Measurements from ENCODE around the gene FMR1NB.

Gene FMR1NB

DNA sequence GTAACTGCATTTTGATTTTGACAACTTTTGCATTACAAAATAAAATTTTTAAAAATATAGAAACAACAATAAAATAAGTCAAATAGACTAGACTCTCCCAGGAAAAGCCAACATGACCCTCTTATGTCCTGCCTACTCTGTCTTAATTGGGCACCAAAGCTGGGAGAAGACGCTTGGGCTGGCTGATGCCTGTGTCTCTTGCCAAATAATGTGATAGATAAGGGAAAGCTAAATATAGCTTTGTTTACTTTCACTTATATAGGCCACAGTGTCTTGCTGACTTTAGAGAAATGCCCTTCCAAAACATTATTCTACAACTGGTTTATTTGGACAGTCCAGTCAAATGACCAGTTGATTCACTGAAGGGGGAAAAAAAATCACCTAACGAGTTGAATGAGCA is 54.2 kb downstream of the FMR1NB start:
- no peaks in the 10 kb centered on the region for H3K4me1 Mint-ChIP-seq (ENCODE audit: low read depth)

DNA sequence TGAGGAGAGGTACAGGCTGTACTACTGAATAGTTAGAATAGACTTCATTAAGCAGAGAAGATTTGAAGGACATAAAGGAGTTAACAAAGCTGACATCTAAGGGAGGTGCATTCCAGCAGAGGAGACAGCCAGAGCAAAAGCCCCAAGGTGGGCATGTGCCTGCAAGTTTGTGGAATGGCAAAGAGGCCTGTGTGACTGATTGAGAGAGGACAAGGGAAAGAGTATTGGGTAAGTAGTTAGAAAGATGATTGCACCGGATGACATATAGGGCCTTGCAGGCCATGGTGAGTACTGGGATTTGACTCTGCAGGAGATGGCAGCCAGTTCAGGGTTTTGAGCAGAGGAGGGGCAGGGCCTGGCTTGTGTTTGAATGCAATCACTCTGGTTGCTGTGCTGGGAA is 55.9 kb downstream of the FMR1NB start:
- H3K27ac Mint-ChIP-seq = no peak overlapping the region
- no peaks in the 10 kb centered on the region for H3K4me1 Mint-ChIP-seq (ENCODE audit: low read depth)
- no peaks in the 10 kb centered on the region for H3K9me3 Mint-ChIP-seq
- no peaks in the 10 kb centered on the region for H3K36me3 Mint-ChIP-seq (ENCODE audit: low read depth)
- H3K4me3 Mint-ChIP-seq = no peak overlapping the region
- H3K27me3 Mint-ChIP-seq = peaks cover 1% of the 10 kb centered on the region
- intact Hi-C loops (cut with micrococcal nuclease) = no loop called here

More for the DNA sequence above, 54.2 kb downstream of the FMR1NB start:
- intact Hi-C loops (cut with micrococcal nuclease) = no loop called here
- Mint-ChIP-seq H3K27ac (no peak overlapping the region), H3K27me3 (no peaks in the 10 kb centered on the region), H3K36me3 (ENCODE audit: low read depth) (no peaks in the 10 kb centered on the region), H3K4me3 (no peak overlapping the region), H3K9me3 (no peaks in the 10 kb centered on the region)

DNA sequence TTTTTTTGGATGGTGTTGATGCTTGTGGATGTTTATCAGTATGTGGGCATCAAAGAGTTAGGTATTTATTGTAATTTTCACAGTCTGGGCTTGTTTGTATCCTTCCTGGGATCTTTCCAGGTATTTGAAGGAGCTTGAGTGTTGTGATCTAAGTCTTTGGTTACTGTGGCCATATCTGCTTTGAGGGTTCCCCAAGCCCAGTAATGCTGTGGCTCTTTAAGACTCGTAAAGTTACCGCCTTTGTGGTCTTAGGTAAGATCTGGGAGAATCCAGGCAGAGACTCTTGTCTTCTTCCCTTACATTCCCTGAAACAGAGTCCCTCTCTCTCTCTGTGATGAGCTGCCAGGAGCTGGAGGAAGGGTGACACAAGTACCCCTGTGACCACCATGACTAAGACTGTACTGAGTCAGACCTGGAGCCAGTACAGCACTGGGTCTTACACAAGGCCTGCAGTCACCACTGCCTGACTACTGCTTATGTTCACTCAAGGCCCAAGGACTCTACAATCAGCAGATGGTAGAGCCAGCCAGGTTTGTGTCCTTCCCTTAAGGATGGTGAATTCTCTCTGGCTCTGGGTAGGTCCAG is 62.2 kb downstream of the FMR1NB start:
- intact Hi-C loops (cut with micrococcal nuclease) = no loop called here
- Mint-ChIP-seq H3K27me3 (peaks cover 1% of the 10 kb centered on the region), H3K27ac (no peak overlapping the region), H3K4me1 (ENCODE audit: low read depth) (no peaks in the 10 kb centered on the region), H3K36me3 (ENCODE audit: low read depth) (no peaks in the 10 kb centered on the region), H3K9me3 (no peaks in the 10 kb centered on the region), H3K4me3 (no peak overlapping the region)

DNA sequence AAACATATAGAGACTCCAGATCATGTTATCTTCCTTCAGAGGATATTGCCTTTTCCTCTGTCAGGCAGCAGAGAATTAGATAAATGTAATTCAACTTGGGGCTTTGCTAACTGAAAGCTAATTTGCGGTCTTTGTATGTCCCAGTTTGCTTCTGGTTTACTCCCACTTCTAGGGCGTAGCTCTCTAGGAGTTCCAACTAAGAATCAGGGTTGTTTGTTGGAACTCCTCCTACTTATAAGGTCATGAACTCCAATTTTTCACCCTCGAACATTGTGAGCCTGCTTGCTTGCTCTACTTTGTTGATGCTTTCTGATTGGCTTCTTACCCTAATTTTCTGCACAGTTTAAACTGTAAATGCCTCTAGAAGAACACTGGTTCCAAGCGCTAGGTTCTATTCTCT is 66.1 kb downstream of the FMR1NB start:
- no peaks in the 10 kb centered on the region for H3K9me3 Mint-ChIP-seq
- no peak overlapping the region for H3K27ac Mint-ChIP-seq
- H3K27me3 Mint-ChIP-seq = no peaks in the 10 kb centered on the region
- no peaks in the 10 kb centered on the region for H3K4me1 Mint-ChIP-seq (ENCODE audit: low read depth)
- no peak overlapping the region for H3K4me3 Mint-ChIP-seq
- intact Hi-C loops (cut with micrococcal nuclease) = no loop called here
- H3K36me3 Mint-ChIP-seq (ENCODE audit: low read depth) = no peaks in the 10 kb centered on the region

DNA sequence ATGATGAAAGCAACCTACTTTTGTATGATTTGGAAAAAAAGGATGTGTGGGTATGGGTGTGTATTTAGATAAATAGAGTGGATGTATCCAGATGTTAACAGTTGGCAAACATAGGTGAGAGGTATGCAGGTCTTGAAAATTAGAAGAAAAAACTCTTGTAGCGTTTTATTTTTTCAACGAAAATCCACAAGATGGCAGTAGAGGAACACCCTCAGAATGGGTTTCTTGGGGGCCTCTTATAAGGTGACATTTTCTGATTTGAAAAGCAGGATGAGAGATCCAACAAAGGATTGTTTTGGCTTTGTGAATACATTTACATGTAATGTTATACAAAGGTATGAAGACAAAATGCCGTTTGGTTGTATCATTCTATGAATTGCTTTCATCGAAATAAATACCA is 68.3 kb downstream of the FMR1NB start:
- Mint-ChIP-seq H3K9me3 (no peaks in the 10 kb centered on the region), H3K36me3 (ENCODE audit: low read depth) (no peaks in the 10 kb centered on the region), H3K4me3 (no peak overlapping the region), H3K27me3 (no peaks in the 10 kb centered on the region), H3K4me1 (ENCODE audit: low read depth) (no peaks in the 10 kb centered on the region), H3K27ac (no peak overlapping the region)
- intact Hi-C loops (cut with micrococcal nuclease) = loop anchor here (2.0 kb wide), 2 partner anchors 1237 to 1421 kb away; no protein-coding TSS in a partner anchor

DNA sequence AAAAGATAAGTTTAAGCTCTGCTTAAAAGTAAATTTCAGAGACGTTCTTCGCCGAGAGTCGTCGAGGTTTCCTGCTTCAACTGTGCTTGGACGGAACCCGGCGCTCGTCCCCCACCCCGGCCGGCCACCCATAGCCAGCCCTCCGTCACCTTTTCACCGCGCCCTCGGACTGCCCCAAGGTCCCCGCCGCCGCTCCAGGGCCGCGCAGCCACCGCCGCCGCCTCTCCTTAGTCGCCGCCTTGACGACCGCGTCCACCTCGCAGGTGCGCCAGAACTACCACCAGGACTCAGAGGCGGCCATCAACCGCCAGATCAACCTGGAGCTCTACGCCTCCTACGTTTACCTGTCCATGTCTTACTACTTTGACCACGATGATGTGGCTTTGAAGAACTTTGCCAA is 70.8 kb downstream of the FMR1NB start:
- H3K4me1 Mint-ChIP-seq (ENCODE audit: low read depth) = no peaks in the 10 kb centered on the region
- no peaks in the 10 kb centered on the region for H3K27me3 Mint-ChIP-seq
- H3K36me3 Mint-ChIP-seq (ENCODE audit: low read depth) = no peaks in the 10 kb centered on the region
- intact Hi-C loops (cut with micrococcal nuclease) = no loop called here
- no peak overlapping the region for H3K27ac Mint-ChIP-seq
- no peaks in the 10 kb centered on the region for H3K9me3 Mint-ChIP-seq
- H3K4me3 Mint-ChIP-seq = no peak overlapping the region

DNA sequence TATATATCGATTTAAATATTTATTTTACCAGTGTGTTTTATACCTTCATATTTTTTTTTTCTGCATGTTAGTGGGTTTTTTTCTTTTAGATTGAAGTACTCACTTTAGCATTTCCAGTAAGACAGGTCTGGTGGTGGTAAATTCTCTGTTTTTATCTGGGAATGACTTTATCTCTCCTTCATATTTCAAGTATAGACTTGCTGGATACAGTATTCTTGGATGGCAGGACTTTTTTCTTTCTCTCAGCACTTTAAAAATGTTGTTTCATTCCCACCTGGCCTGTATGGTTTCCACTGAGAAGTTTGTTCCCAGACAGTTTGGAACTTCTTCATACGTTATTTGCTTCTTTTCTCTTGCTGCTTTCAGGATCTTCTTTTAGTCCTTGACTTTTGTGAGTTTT is 86.1 kb downstream of the FMR1NB start:
- H3K4me3 Mint-ChIP-seq = no peak overlapping the region
- intact Hi-C loops (cut with micrococcal nuclease) = no loop called here
- no peaks in the 10 kb centered on the region for H3K27me3 Mint-ChIP-seq
- H3K9me3 Mint-ChIP-seq = peaks cover 17% of the 10 kb centered on the region
- H3K36me3 Mint-ChIP-seq (ENCODE audit: low read depth) = no peaks in the 10 kb centered on the region
- H3K4me1 Mint-ChIP-seq (ENCODE audit: low read depth) = peaks cover 6% of the 10 kb centered on the region
- H3K27ac Mint-ChIP-seq = no peak overlapping the region

DNA sequence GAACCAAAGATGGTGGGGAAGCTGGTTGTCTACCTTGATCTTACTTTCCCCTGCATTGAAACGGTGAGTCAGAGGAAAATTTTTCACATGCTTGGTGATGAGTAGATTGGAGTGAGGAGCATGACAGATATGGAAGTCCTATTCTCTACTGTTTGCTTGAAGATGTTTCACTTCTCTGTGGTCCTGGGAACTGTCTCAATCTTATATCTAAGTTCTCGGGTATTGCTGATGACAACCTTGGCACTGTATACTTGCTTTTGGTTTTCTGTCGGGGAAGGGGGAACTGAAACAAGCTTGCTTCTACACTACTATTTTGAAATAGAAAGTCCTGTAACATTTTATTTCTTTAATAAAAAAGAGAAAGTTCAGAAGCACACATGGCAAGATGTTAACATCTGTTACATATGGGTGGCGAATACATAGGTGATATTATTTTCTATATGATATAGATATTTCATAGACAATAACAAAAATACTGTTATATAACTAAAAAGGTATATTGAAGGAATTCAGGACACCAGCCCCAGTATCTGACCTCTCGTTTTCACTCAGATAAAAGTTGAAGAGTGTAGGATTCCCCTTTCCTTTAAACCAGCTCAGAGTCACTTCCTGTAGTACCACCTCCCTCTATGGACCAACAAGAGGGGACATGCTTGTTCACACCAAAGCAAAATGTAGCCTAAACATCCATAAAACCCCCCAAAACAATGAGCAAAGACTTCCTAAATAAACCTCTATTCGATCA is 88.8 kb downstream of the FMR1NB start:
- no peaks in the 10 kb centered on the region for H3K27me3 Mint-ChIP-seq
- H3K4me3 Mint-ChIP-seq = no peak overlapping the region
- peaks cover 6% of the 10 kb centered on the region for H3K4me1 Mint-ChIP-seq (ENCODE audit: low read depth)
- no peaks in the 10 kb centered on the region for H3K36me3 Mint-ChIP-seq (ENCODE audit: low read depth)
- H3K27ac Mint-ChIP-seq = no peak overlapping the region
- H3K9me3 Mint-ChIP-seq = peaks cover 17% of the 10 kb centered on the region
- intact Hi-C loops (cut with micrococcal nuclease) = no loop called here

DNA sequence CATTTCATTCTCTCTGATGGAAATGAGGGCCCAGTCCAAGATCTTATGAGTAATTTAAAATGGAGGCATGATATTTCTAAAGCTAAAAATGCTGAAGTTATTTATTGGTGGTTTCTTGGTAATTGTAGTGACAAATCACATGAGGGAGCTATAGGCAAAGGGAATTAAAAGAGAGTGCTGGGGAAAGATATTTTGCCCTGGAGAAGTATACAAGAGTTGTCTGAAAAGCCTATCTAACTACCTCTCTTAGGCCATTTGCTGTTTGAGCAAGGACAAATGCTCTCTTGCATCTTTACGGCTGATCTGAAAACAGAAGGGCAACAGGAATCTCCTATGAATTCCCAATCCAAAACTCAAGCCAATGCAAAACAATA is 89.4 kb downstream of the FMR1NB start:
- intact Hi-C loops (cut with micrococcal nuclease) = no loop called here
- H3K9me3 Mint-ChIP-seq = peaks cover 17% of the 10 kb centered on the region
- H3K4me3 Mint-ChIP-seq = no peak overlapping the region
- H3K4me1 Mint-ChIP-seq (ENCODE audit: low read depth) = peaks cover 6% of the 10 kb centered on the region
- no peak overlapping the region for H3K27ac Mint-ChIP-seq
- no peaks in the 10 kb centered on the region for H3K36me3 Mint-ChIP-seq (ENCODE audit: low read depth)
- no peaks in the 10 kb centered on the region for H3K27me3 Mint-ChIP-seq
